A673 (cell line): Measurements from ENCODE around the gene UBXN10. TPM values are rescaled to one million over a fixed set of nuclear protein-coding genes. Genes with fewer than 3 reads are reported as not detected.

Experiments
- BruUV-seq: library from RNA; stranded (reverse); fragments of 400-500 nt; replicated peaks from 2 replicates; lab custom pipeline; 2021; lab: Mats Ljungman, UMichigan
- CTCF ChIA-PET: fragments of 300-600 bp; sonication (Branson Sonifier 250); formaldehyde crosslinking; loops from one replicate; lab custom pipeline; 2022; ENCODE audit warnings: antibody characterized with exemption; lab: Charles Lee
- POLR2A ChIA-PET: fragments of 300-600 bp; sonication (Branson Sonifier 250); formaldehyde crosslinking; loops from one replicate; lab custom pipeline; 2022; ENCODE audit warnings: antibody characterized with exemption; ENCODE audit not compliant: low non-redundant PET; lab: Charles Lee
- DNase-seq: peaks from one replicate; pipeline ENCODE4 v3.0.0-alpha.2; 2015; ENCODE audit warnings: low spot score
- H3K27ac ChIP-seq: fragments of 200-600 bp; sonication (generic); 2 replicates; pipeline ENCODE4 v1.5.1; 2016; ENCODE audit warnings: mixed run types, low read depth, mild to moderate bottlenecking, mixed read lengths, antibody characterized with exemption, low read length; ENCODE audit not compliant: poor library complexity, severe bottlenecking
- H3K27me3 ChIP-seq: fragments of 200-600 bp; sonication (generic); replicated peaks from 2 replicates; pipeline ENCODE4 v1.6.1; 2017; ENCODE audit warnings: mixed run types, low read depth, mild to moderate bottlenecking, mixed read lengths, antibody characterized with exemption, low read length; ENCODE audit not compliant: insufficient read depth, poor library complexity
- H3K36me3 ChIP-seq: fragments of 200-600 bp; sonication (generic); 2 replicates; pipeline ENCODE4 v1.6.1; 2016; ENCODE audit warnings: mixed run types, mild to moderate bottlenecking, mixed read lengths, antibody characterized with exemption, low read length; ENCODE audit not compliant: insufficient read depth, poor library complexity, severe bottlenecking
- H3K4me1 ChIP-seq: fragments of 200-600 bp; sonication (generic); 2 replicates; pipeline ENCODE4 v1.6.1; 2017; ENCODE audit warnings: mixed run types, mild to moderate bottlenecking, mixed read lengths, antibody characterized with exemption, low read length; ENCODE audit not compliant: insufficient read depth, poor library complexity, severe bottlenecking
- H3K4me3 ChIP-seq: fragments of 200-600 bp; sonication (generic); 2 replicates; pipeline ENCODE4 v1.5.1; 2016; ENCODE audit warnings: low read depth, mixed run types, mild to moderate bottlenecking, mixed read lengths, low read length; ENCODE audit not compliant: poor library complexity, severe bottlenecking
- H3K9me3 ChIP-seq: fragments of 200-600 bp; sonication (generic); 2 replicates; pipeline ENCODE4 v1.6.1; 2016; ENCODE audit warnings: mixed run types, low read depth, mild to moderate bottlenecking, mixed read lengths, antibody characterized with exemption, low read length; ENCODE audit not compliant: poor library complexity, severe bottlenecking
- EZH2 ChIP-seq: fragments of 200-600 bp; sonication (generic); IDR thresholded peaks from 2 replicates; pipeline ENCODE4 v1.6.1; 2017; ENCODE audit warnings: borderline replicate concordance, low read depth, mild to moderate bottlenecking, mixed read lengths, antibody characterized with exemption, low read length; ENCODE audit not compliant: poor library complexity, severe bottlenecking
- intact Hi-C: fragments of 100-400 bp; cut with micrococcal nuclease; formaldehyde crosslinking; loops from one replicate; pipeline ENCODE4 v1.10.0; 2022; ENCODE audit not compliant: unreplicated experiment
- total RNA-seq: library from RNA; stranded (reverse); gene quantifications from 2 replicates; pipeline ENCODE4 v1.2.3, GENCODE V29; 2021
- TF ChIP-seq, protein P1 (sequence below): fragments of 300-800, 200-600 bp; sonication (generic); conservative IDR thresholded peaks from 2 replicates; pipeline ENCODE4 v1.5.1; 2017; ENCODE audit warnings: low read depth, mild to moderate bottlenecking, antibody characterized with exemption, low read length, moderate library complexity, mixed read lengths

Gene UBXN10
- total RNA-seq, 1 experiment from 2014 or later = not detected

DNA sequence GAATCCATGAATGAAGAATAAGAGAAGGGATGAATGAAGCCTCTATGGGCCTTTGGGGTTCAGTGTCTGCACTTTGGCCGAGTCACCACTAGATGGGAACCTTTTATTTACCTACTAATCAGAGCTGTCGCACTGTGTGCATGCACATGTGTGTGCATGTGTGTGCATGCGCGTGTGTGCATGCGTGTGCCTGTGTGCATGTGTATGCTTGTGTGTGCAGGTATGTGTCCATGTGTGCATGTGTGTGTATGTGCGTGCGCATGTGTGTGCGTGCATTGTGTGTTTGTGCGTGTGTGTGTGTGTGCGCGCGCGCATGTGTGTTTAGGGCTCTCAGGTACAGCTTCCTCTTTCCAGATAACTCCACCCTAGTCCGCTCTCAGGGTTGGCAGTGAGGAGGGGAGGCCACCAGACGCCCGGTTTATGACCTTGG is 20.4 kb upstream of the UBXN10 start:
- peaks cover 18% of the 10 kb centered on the region for H3K27me3 ChIP-seq
- H3K4me1 ChIP-seq = no peaks in the 10 kb centered on the region
- no peak overlapping the region for H3K27ac ChIP-seq
- ChIA-PET CTCF (no interaction called here), POLR2A (no interaction called here)
- intact Hi-C loops = no loop called here
- TF ChIP-seq, protein P1, sequence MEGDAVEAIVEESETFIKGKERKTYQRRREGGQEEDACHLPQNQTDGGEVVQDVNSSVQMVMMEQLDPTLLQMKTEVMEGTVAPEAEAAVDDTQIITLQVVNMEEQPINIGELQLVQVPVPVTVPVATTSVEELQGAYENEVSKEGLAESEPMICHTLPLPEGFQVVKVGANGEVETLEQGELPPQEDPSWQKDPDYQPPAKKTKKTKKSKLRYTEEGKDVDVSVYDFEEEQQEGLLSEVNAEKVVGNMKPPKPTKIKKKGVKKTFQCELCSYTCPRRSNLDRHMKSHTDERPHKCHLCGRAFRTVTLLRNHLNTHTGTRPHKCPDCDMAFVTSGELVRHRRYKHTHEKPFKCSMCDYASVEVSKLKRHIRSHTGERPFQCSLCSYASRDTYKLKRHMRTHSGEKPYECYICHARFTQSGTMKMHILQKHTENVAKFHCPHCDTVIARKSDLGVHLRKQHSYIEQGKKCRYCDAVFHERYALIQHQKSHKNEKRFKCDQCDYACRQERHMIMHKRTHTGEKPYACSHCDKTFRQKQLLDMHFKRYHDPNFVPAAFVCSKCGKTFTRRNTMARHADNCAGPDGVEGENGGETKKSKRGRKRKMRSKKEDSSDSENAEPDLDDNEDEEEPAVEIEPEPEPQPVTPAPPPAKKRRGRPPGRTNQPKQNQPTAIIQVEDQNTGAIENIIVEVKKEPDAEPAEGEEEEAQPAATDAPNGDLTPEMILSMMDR = peak; percentile 54
- no peak for TF ChIP-seq EZH2
- no peak overlapping the region for H3K4me3 ChIP-seq
- peaks cover 5% of the 10 kb centered on the region for H3K9me3 ChIP-seq
- no TSS peak for BruUV-seq
- no peaks in the 10 kb centered on the region for H3K36me3 ChIP-seq
- DNase-seq = peak; percentile 17

DNA sequence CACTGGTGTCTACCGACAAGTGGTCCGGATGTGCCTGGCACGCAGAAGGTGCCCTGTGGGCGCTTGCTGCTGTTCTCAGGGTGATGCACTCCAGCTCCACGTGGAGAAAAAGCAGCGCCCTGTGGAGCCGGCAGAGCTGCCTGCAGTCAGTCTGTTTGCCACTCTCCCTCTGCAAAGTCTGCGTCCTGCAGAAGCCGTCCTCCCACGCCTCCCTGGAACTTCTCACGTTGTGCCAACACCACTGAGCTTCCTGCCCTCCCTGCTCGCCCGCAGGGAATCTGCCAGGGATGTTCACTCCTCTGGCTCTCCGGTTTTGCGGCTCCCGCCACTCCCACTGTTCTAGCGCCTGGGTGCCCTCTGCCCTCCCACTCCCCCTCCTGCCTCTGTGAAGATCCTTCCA is 19.8 kb upstream of the UBXN10 start:
- no peak for TF ChIP-seq EZH2
- TF ChIP-seq, protein P1 = no peak
- Histone ChIP-seq H3K4me3 (no peak overlapping the region), H3K27ac (no peak overlapping the region), H3K4me1 (no peaks in the 10 kb centered on the region), H3K36me3 (no peaks in the 10 kb centered on the region), H3K27me3 (peaks cover 18% of the 10 kb centered on the region), H3K9me3 (no peaks in the 10 kb centered on the region)
- BruUV-seq = no TSS peak
- DNase-seq = peak; percentile 18
- CTCF ChIA-PET = no interaction called here
- intact Hi-C loops = no loop called here
- POLR2A ChIA-PET = no interaction called here

DNA sequence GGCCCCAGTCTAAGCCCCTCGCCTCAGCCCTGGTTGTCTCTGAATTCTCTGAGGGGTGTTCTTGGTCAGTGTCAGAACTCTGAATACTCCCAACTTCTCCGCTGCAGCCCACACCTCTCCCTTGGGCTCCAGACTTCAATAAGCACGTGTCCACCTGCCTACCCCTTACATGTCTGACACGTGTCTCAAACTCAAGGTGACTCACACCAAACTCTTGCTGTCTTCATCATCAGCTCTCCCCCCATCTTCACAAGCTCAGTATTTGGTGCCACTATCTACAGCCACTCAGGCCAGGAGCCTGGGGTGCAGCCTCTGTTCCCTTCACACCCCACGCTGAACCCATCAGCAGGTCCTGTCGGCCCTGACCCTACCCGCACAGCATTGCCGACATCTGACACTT is 18.8 kb upstream of the UBXN10 start:
- H3K4me1 ChIP-seq = no peaks in the 10 kb centered on the region
- no peak for DNase-seq
- no peaks in the 10 kb centered on the region for H3K36me3 ChIP-seq
- TF ChIP-seq, protein P1 = no peak
- no peak for TF ChIP-seq EZH2
- BruUV-seq = no TSS peak
- H3K9me3 ChIP-seq = no peaks in the 10 kb centered on the region
- ChIA-PET CTCF (no interaction called here), POLR2A (no interaction called here)
- intact Hi-C loops = no loop called here
- H3K27ac ChIP-seq = no peak overlapping the region
- H3K27me3 ChIP-seq = peaks cover 18% of the 10 kb centered on the region
- H3K4me3 ChIP-seq = no peak overlapping the region
